HepG2 (cell line): Measurements from ENCODE around the gene OSBPL1A. TPM values are rescaled to one million over a fixed set of nuclear protein-coding genes. Genes with fewer than 3 reads are reported as not detected.

ENCODE experiments used
- ATAC-seq: fragments of 200-7000 bp; cut with Tn5 transposase; 3 replicates; pipeline ENCODE4 v1.9.1; 2020; ENCODE audit warnings: mild to moderate bottlenecking, moderate library complexity
- BruUV-seq: library from RNA; stranded (reverse); fragments of 400-500 nt; replicated peaks from 2 replicates; lab custom pipeline; 2021; lab: Mats Ljungman, UMichigan
- CTCF ChIA-PET: fragments of 300-600 bp; formaldehyde crosslinking; extraction: SDS; loops from one replicate; lab custom pipeline; 2021; ENCODE audit warnings: low total read pairs, inconsistent platforms, low intra/inter-chr PET ratio; lab: Yijun Ruan, JAX
- POLR2A ChIA-PET: fragments of 350-600 bp; sonication (Branson Sonifier 250); formaldehyde crosslinking; loops from one replicate; lab custom pipeline; 2020; ENCODE audit warnings: antibody characterized with exemption, inconsistent platforms; lab: Yijun Ruan, JAX
- DNase-seq: peaks from one replicate; pipeline ENCODE4 v3.0.0-alpha.2; 2015; ENCODE audit warnings: low spot score
- FAIRE-seq: peaks from 3 replicates; lab custom pipeline; 2011; peaks lifted over from hg19 to GRCh38; lab: Jason Lieb, UNC
- H2AFZ ChIP-seq: one replicate; pipeline ENCODE4 v1.6.1; 2011; ENCODE audit warnings: low read length, inconsistent platforms
- H3K27ac ChIP-seq: fragments of 300-600 bp; 3 replicates; pipeline ENCODE4 v1.8.0; 2011; ENCODE audit warnings: mixed run types, mild to moderate bottlenecking, mixed read lengths, low read length, inconsistent platforms; ENCODE audit not compliant: insufficient read depth; ENCODE audit errors: extremely low read length
- H3K27me3 ChIP-seq, 2 experiments: fragments of 200-600 bp in 1 of 2; 2 replicates in 1 of 2; 3 replicates in 1 of 2; pipeline versions ENCODE4 v1.6.0 to v1.8.0; 2011; ENCODE audit warnings: low read length in 2 of 2, mild to moderate bottlenecking in 2 of 2, moderate library complexity in 2 of 2, inconsistent platforms in 1 of 2; ENCODE audit not compliant: insufficient read depth in 2 of 2, control insufficient read depth in 1 of 2
- H3K36me3 ChIP-seq, 2 experiments: fragments of 200-600 bp in 1 of 2; replicated peaks in 1 of 2; 2 replicates in 1 of 2; 3 replicates in 1 of 2; pipeline versions ENCODE4 v1.5.1 to v1.8.0; 2011; ENCODE audit warnings: low read length in 2 of 2, inconsistent platforms in 1 of 2; ENCODE audit not compliant: insufficient read depth in 2 of 2, control insufficient read depth in 1 of 2
- H3K4me1 ChIP-seq: 2 replicates; pipeline ENCODE4 v1.5.1; 2012; ENCODE audit warnings: low read length, inconsistent platforms; ENCODE audit not compliant: insufficient read depth
- H3K4me2 ChIP-seq: 2 replicates; pipeline ENCODE4 v1.6.0; 2011; ENCODE audit warnings: low read depth, low read length, inconsistent platforms
- H3K4me3 ChIP-seq, 3 experiments: fragments of 200-600 bp in 1 of 3; sonication (generic), shearing (Covaris generic) in 1 of 3; replicated peaks in 1 of 3; 2 replicates each; pipeline ENCODE4 v1.5.1; 2011 to 2016; ENCODE audit warnings: low read length in 3 of 3, inconsistent platforms in 2 of 3, low read depth in 2 of 3, mild to moderate bottlenecking in 2 of 3, control low read depth in 1 of 3, mixed read lengths in 1 of 3; ENCODE audit not compliant: insufficient read depth in 1 of 3
- H3K79me2 ChIP-seq: one replicate; pipeline ENCODE4 v1.6.1; 2011; ENCODE audit warnings: low read length, inconsistent platforms; ENCODE audit not compliant: insufficient read depth
- H3K9ac ChIP-seq: 2 replicates; pipeline ENCODE4 v1.6.0; 2011; ENCODE audit warnings: mild to moderate bottlenecking, low read depth, low read length, inconsistent platforms; ENCODE audit not compliant: insufficient read depth
- H3K9me3 ChIP-seq: 2 replicates; pipeline ENCODE4 v1.5.1; 2012; ENCODE audit warnings: mild to moderate bottlenecking, low read length
- H4K20me1 ChIP-seq: 2 replicates; pipeline ENCODE4 v1.6.0; 2011; ENCODE audit warnings: inconsistent platforms, mild to moderate bottlenecking, low read length, moderate library complexity; ENCODE audit not compliant: insufficient read depth
- CEBPB ChIP-seq: IDR thresholded peaks from 2 replicates; pipeline ENCODE4 v1.6.1; 2011; ENCODE audit warnings: low read depth, low read length, improper control_type of control experiment, borderline replicate concordance
- HCFC1 ChIP-seq: fragments of 150-350 bp; IDR thresholded peaks from 2 replicates; pipeline ENCODE4 v1.6.1; 2014; ENCODE audit warnings: low read depth, low read length
- MATR3 ChIP-seq: sonication (generic); formaldehyde crosslinking; IDR thresholded peaks from 2 replicates; pipeline ENCODE4 v1.4.0; 2020; ENCODE audit warnings: missing genetic modification reagents
- MEIS2 ChIP-seq: sonication (generic); formaldehyde crosslinking; IDR thresholded peaks from 2 replicates; pipeline ENCODE4 v1.9.0; 2021; ENCODE audit warnings: mild to moderate bottlenecking, missing genetic modification reagents
- ONECUT2 ChIP-seq: sonication (generic); formaldehyde crosslinking; IDR thresholded peaks from 2 replicates; pipeline ENCODE4 v1.4.0; 2020; ENCODE audit warnings: missing genetic modification reagents
- XRCC5 ChIP-seq: fragments of 200-400 bp; formaldehyde crosslinking; optimal IDR thresholded peaks from 2 replicates; pipeline ENCODE3; 2017; ENCODE audit warnings: mild to moderate bottlenecking, low read length
- ZBTB7B ChIP-seq: sonication (generic); formaldehyde crosslinking; IDR thresholded peaks from 2 replicates; pipeline ENCODE4 v1.4.0; 2020; ENCODE audit warnings: missing genetic modification reagents
- ZFP36L2 ChIP-seq: sonication (generic); formaldehyde crosslinking; IDR thresholded peaks from 2 replicates; pipeline ENCODE4 v1.4.0; 2020; ENCODE audit warnings: missing genetic modification reagents
- ZNF12 ChIP-seq: sonication (generic); formaldehyde crosslinking; IDR thresholded peaks from 2 replicates; pipeline ENCODE4 v1.5.0; 2020; ENCODE audit warnings: missing genetic modification reagents
- ZNF180 ChIP-seq: sonication (generic); formaldehyde crosslinking; IDR thresholded peaks from 2 replicates; pipeline ENCODE4 v1.4.0; 2020; ENCODE audit warnings: low read depth, missing genetic modification reagents, borderline replicate concordance
- ZNF20 ChIP-seq: sonication (generic); formaldehyde crosslinking; IDR thresholded peaks from 2 replicates; pipeline ENCODE4 v1.4.0; 2020; ENCODE audit warnings: mild to moderate bottlenecking, moderate library complexity, missing genetic modification reagents
- ZNF484 ChIP-seq: sonication (generic); formaldehyde crosslinking; IDR thresholded peaks from 2 replicates; pipeline ENCODE4 v1.5.1; 2020; ENCODE audit warnings: mild to moderate bottlenecking, low read depth, missing genetic modification reagents, borderline replicate concordance
- ZNF75D ChIP-seq: sonication (generic); formaldehyde crosslinking; IDR thresholded peaks from 2 replicates; pipeline ENCODE4 v1.8.1; 2023; ENCODE audit warnings: missing genetic modification reagents, mild to moderate bottlenecking, borderline replicate concordance
- whole genome bisulfite sequencing: methylation state at CpG from one replicate; pipeline ENCODE4 v1.1.6; 2017; ENCODE audit warnings: low lambda C conversion rate; 5-methylcytosine and 5-hydroxymethylcytosine counted together
- in situ Hi-C: cut with HindIII; loops from 2 replicates; pipeline ENCODE4 v1.10.0; 2017; ENCODE audit warnings: low pct_unique_long_range_greater_than_20kb; ENCODE audit not compliant: extremely low pct_ligation_motif_present
- intact Hi-C: fragments of 100-400 bp; cut with micrococcal nuclease; formaldehyde crosslinking; loops from one replicate; pipeline ENCODE4 v1.10.0; 2022; ENCODE audit not compliant: unreplicated experiment
- polyA plus RNA-seq, 8 experiments: library from polyadenylated mRNA; depleted of rRNA in 3 of 8; stranded (reverse) in 7 of 8; unstranded in 1 of 8; fragments of >200 nt; fragmentation: Illumina TruSeq in 4 of 8; extraction: Trizol in 4 of 8; gene quantifications; 2 replicates each; pipeline versions ENCODE4 v1.2.1 to v1.2.3, GENCODE V29; 2011 to 2016; ENCODE audit warnings: low read depth in 4 of 8, missing spikeins in 1 of 8, mixed read lengths in 1 of 8; ENCODE audit not compliant: insufficient read depth in 1 of 8
- total RNA-seq, 5 experiments: library from RNA; depleted of rRNA; stranded (reverse); fragments of >200 nt; fragmentation: Illumina TruSeq; extraction: Trizol; gene quantifications; 2 replicates each; pipeline ENCODE4 v1.2.3, GENCODE V29; 2016; ENCODE audit warnings: low read depth in 1 of 5
- TF ChIP-seq, protein P1 (sequence below): sonication (generic); formaldehyde crosslinking; IDR thresholded peaks from 2 replicates; pipeline ENCODE4 v1.5.1; 2020; ENCODE audit warnings: missing genetic modification reagents, mild to moderate bottlenecking, borderline replicate concordance
- TF ChIP-seq, protein P2 (sequence below): sonication (generic); formaldehyde crosslinking; IDR thresholded peaks from 2 replicates; pipeline ENCODE4 v1.5.1; 2020; ENCODE audit warnings: missing genetic modification reagents, mild to moderate bottlenecking, borderline replicate concordance
- TF ChIP-seq, protein P3 (sequence below): sonication (generic); formaldehyde crosslinking; IDR thresholded peaks from 2 replicates; pipeline ENCODE4 v1.5.0; 2020; ENCODE audit warnings: mild to moderate bottlenecking, missing genetic modification reagents

Gene OSBPL1A
- total and polyA plus RNA-seq, 2 of the 13 experiments (the other 11 are each of a cell fraction or from before 2014, with no cell fraction given): 0.02 TPM; not detected in 1

DNA sequence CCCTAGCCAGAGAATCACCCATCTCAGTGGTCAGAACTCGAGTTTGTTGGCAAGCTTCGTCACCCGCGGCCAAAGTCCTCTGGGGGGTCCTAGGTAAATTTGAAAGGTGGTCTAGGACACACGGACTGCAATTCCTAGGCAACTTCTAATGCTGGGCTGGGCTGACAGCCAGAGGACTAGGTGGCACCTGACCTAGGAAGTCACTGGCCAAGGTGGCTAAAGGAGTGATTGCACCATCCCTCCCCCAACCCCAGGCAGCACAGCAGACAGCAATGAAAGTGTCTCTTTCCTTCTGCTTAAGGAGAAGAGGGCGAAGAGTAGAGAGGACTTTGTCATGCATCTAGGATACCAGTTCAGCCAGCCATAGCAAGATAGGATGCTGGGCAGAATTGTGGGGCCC, 147.9 kb downstream of the OSBPL1A start:
- TF ChIP-seq, protein P1, sequence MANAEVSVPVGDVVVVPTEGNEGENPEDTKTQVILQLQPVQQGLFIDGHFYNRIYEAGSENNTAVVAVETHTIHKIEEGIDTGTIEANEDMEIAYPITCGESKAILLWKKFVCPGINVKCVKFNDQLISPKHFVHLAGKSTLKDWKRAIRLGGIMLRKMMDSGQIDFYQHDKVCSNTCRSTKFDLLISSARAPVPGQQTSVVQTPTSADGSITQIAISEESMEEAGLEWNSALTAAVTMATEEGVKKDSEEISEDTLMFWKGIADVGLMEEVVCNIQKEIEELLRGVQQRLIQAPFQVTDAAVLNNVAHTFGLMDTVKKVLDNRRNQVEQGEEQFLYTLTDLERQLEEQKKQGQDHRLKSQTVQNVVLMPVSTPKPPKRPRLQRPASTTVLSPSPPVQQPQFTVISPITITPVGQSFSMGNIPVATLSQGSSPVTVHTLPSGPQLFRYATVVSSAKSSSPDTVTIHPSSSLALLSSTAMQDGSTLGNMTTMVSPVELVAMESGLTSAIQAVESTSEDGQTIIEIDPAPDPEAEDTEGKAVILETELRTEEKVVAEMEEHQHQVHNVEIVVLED (CRISPR knock-in tag): no peak
- TF ChIP-seq HCFC1 (no peak), ZNF484 (CRISPR knock-in tag) (no peak), CEBPB (no peak), XRCC5 (no peak), ZFP36L2 (no peak), MEIS2 (CRISPR knock-in tag) (no peak), ZNF75D (no peak), ONECUT2 (no peak), ZNF180 (no peak), ZNF12 (CRISPR knock-in tag) (no peak), ZBTB7B (CRISPR knock-in tag) (no peak), ZNF20 (CRISPR knock-in tag) (no peak), MATR3 (CRISPR knock-in tag) (no peak)
- TF ChIP-seq, protein P2, sequence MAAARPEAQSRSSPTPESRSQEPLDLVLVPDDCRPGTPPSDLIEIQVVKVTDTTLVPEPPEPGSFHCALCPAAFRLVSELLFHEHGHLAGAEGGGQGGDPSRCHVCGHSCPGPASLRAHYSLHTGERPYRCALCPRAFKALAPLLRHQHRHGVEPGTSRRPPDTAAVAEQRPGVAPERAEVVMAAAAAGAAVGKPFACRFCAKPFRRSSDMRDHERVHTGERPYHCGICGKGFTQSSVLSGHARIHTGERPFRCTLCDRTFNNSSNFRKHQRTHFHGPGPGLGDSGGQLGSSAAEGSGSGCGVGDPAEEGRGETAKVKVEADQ: no peak
- TF ChIP-seq, protein P3, sequence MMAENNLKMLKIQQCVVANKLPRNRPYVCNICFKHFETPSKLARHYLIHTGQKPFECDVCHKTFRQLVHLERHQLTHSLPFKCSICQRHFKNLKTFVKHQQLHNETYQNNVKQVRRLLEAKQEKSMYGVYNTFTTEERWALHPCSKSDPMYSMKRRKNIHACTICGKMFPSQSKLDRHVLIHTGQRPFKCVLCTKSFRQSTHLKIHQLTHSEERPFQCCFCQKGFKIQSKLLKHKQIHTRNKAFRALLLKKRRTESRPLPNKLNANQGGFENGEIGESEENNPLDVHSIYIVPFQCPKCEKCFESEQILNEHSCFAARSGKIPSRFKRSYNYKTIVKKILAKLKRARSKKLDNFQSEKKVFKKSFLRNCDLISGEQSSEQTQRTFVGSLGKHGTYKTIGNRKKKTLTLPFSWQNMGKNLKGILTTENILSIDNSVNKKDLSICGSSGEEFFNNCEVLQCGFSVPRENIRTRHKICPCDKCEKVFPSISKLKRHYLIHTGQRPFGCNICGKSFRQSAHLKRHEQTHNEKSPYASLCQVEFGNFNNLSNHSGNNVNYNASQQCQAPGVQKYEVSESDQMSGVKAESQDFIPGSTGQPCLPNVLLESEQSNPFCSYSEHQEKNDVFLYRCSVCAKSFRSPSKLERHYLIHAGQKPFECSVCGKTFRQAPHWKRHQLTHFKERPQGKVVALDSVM (CRISPR knock-in tag): no peak
- ATAC-seq (no peak), DNase-seq (no peak), FAIRE-seq (no peak)
- Histone ChIP-seq H3K27ac (no peak overlapping the region), H3K27me3 (no peaks in the 10 kb centered on the region; a peak in 1 of 5 replicates), H2AFZ (no peak overlapping the region), H3K79me2 (no peaks in the 10 kb centered on the region), H3K36me3 (no peaks in the 10 kb centered on the region), H3K4me2 (no peak overlapping the region), H3K9me3 (no peaks in the 10 kb centered on the region), H3K4me1 (no peaks in the 10 kb centered on the region), H3K4me3 (no peak overlapping the region), H4K20me1 (no peaks in the 10 kb centered on the region), H3K9ac (no peak overlapping the region)
- intact Hi-C loops: no loop called here
- POLR2A ChIA-PET: no interaction called here
- CTCF ChIA-PET: no interaction called here
- no TSS peak for BruUV-seq
- 0% methylated on average over 2 of the region's 6 CpGs for WGBS
- in situ Hi-C loops: no loop called here
